ENCODE measurements around the gene LHFPL3. TPM values are rescaled to one million over a fixed set of nuclear protein-coding genes. Genes with fewer than 3 reads are reported as not detected.
A peak's percentile ranks its signal among the peaks of the same experiment; 100 is the strongest.

The LHFPL3 gene
- total RNA-seq, 1 experiment from 2014 or later = not detected

GRCh38 chr7:104850374-104850773 lies 522.0 kb downstream of the LHFPL3 start:
- H4K5ac ChIP-seq (ENCODE audit: insufficient read length, low read depth, low read length) = no peak overlapping the region
- no peak overlapping the region for H2BK12ac ChIP-seq (ENCODE audit: insufficient read length, low read depth, low read length)
- no peak overlapping the region for H2BK20ac ChIP-seq (ENCODE audit: low read depth, low read length, poor library complexity, severe bottlenecking)
- peaks cover 2% of the 10 kb centered on the region; the same call in 1 of the 2 replicates for H3K27me3 Mint-ChIP-seq (ENCODE audit: low read depth)
- no peak overlapping the region for H3T11ph ChIP-seq (ENCODE audit: low read length)
- no peaks in the 10 kb centered on the region for H3K79me1 ChIP-seq (ENCODE audit: insufficient read depth, low read depth, low read length, poor library complexity, severe bottlenecking)
- H3K36me3 Mint-ChIP-seq (ENCODE audit: insufficient read depth in 1 of 3, low read depth in 3 of 3) = no peaks in the 10 kb centered on the region; a peak in 1 of 7 replicates
- no peak overlapping the region for H2BK15ac ChIP-seq (ENCODE audit: low read depth, low read length)
- no peaks in the 10 kb centered on the region for H3K9me3 ChIP-seq (ENCODE audit: control insufficient read depth, low read depth, low read length)
- no peak overlapping the region for H3K56ac ChIP-seq (ENCODE audit: insufficient read length, low read depth, low read length)
- H3K79me2 ChIP-seq (ENCODE audit: insufficient read depth, low read length) = no peaks in the 10 kb centered on the region
- H3K23ac ChIP-seq (ENCODE audit: insufficient read length, low read depth, low read length) = no peak overlapping the region
- no peaks in the 10 kb centered on the region; a peak in 1 of 4 replicates for H3K4me1 Mint-ChIP-seq
- H3K14ac ChIP-seq (ENCODE audit: insufficient read depth, low read length) = no peak overlapping the region
- H2BK5ac ChIP-seq (ENCODE audit: insufficient read length, low read length) = no peak overlapping the region
- H3K27ac ChIP-seq (ENCODE audit: insufficient read length, low read depth, low read length) = no peak overlapping the region
- H4K91ac ChIP-seq (ENCODE audit: insufficient read length, low read depth, low read length) = no peak overlapping the region
- no peaks in the 10 kb centered on the region for H4K20me1 ChIP-seq (ENCODE audit: control insufficient read depth, insufficient read depth, insufficient read length)
- no peak overlapping the region for H2BK120ac ChIP-seq (ENCODE audit: low read depth, low read length, poor library complexity, severe bottlenecking)
- H2AFZ ChIP-seq (ENCODE audit: low read length) = no peak overlapping the region
- no peak overlapping the region for H4K8ac ChIP-seq (replicated peaks; ENCODE audit: insufficient read length, low read depth, low read length)
- no peak for DNase-seq
- TF ChIP-seq, protein P1, sequence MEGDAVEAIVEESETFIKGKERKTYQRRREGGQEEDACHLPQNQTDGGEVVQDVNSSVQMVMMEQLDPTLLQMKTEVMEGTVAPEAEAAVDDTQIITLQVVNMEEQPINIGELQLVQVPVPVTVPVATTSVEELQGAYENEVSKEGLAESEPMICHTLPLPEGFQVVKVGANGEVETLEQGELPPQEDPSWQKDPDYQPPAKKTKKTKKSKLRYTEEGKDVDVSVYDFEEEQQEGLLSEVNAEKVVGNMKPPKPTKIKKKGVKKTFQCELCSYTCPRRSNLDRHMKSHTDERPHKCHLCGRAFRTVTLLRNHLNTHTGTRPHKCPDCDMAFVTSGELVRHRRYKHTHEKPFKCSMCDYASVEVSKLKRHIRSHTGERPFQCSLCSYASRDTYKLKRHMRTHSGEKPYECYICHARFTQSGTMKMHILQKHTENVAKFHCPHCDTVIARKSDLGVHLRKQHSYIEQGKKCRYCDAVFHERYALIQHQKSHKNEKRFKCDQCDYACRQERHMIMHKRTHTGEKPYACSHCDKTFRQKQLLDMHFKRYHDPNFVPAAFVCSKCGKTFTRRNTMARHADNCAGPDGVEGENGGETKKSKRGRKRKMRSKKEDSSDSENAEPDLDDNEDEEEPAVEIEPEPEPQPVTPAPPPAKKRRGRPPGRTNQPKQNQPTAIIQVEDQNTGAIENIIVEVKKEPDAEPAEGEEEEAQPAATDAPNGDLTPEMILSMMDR (conservative IDR thresholded peaks at IDR 0.05) = no peak
- no peak overlapping the region for H3K9ac ChIP-seq (ENCODE audit: extremely low read depth, insufficient read length, low read length)
- H3K9me3 Mint-ChIP-seq = no peaks in the 10 kb centered on the region
- WGBS (ENCODE audit: extremely low coverage, insufficient read length, low lambda C conversion rate) = no CpG with 5 or more reads among the region's 1 CpG
- no peak overlapping the region for H2AK5ac ChIP-seq (ENCODE audit: insufficient read length, low read length)
- H3K23me2 ChIP-seq (ENCODE audit: insufficient read length, low read depth, low read length, poor library complexity, severe bottlenecking) = no peaks in the 10 kb centered on the region
- peak overlapping the region in 1 of 3 experiments; percentile 23; a peak in 1 of 7 replicates for H3K27ac Mint-ChIP-seq
- no peak overlapping the region for H3K18ac ChIP-seq (ENCODE audit: insufficient read length, low read depth, low read length)
- no peak overlapping the region for H3K4me2 ChIP-seq (ENCODE audit: insufficient read depth, insufficient read length, low read length)
- H3K4ac ChIP-seq (ENCODE audit: low read depth, low read length) = no peak overlapping the region
- H3K4me3 Mint-ChIP-seq = no peak overlapping the region
- H3K27me3 ChIP-seq (ENCODE audit: insufficient read depth, low read length) = no peaks in the 10 kb centered on the region
- H3K4me1 ChIP-seq (ENCODE audit: insufficient read depth, low read length) = no peaks in the 10 kb centered on the region
